GM18526 (cell line): ENCODE results near the gene SAV1.

Experiments
- POLR2A ChIP-seq: IDR thresholded peaks from 3 replicates; pipeline ENCODE4 v1.6.1; 2011; ENCODE audit not compliant: insufficient read length; ENCODE audit errors: extremely low read depth

SAV1 gene

DNA sequence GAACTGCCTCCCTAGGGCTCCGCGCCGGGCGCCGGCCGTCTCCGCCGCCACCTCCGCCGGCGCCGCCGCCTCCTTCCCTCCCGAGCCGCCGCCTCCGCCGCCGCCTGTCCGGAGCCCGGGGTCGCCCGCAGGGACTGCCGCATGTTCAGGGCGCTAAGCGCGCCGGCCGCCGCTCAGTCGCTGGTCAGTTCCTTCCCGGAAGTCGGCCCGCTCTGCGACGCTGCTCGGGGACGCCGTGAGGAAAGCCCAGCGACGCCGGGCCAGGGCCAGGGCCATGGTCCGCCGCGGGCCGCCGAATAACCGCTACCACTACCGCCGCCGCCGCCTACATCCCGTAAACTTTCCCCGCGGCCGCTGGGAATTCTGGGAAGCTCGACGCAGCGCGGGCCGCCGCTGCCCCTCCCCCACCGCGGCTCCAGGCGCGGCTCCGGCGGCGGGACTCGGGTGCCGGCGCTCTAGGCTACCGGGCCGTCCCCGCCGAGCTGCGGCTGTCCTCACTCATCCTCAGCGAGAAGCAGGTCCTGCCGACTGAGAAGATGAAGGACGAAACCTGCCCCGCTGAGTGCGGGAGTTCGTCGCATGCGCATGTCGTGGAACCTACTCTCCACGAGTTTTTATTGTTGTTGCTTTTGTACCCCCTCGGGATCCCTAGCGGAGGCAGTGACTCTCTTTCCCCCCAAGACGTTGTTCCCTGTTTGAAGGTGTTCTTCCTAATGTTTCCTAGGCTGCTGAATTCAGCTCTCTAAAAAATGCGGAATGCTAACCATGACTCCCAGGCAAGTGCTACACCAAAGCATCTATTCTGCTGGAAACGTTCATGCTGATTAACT is at the start of gene SAV1:
SAV1 (minus strand) TSS at position 311 of the 830 bp plus-strand sequence. CDS start 339 bp downstream, outside the sequence.
- peak; percentile 64 for TF ChIP-seq POLR2A

DNA sequence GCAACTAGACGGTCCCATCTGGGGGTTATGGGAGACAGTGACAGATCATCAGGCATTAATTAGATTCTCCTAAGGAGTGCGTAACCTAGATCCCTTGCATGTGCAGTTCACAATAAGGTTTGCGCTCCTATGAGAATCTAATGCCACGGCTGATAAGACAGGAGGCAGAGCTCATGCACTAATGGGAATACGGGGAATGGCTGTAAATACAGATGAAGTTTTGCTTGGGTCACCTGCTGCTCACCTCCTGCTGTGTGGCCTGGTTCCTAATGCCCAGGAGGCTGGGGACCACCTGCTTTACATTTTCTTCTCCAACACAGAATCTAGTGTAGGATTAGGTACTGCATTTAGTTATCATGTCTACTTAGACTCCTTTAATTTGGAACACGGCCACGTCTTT is 49.7 kb upstream of the SAV1 start:
- no peak for TF ChIP-seq POLR2A

DNA sequence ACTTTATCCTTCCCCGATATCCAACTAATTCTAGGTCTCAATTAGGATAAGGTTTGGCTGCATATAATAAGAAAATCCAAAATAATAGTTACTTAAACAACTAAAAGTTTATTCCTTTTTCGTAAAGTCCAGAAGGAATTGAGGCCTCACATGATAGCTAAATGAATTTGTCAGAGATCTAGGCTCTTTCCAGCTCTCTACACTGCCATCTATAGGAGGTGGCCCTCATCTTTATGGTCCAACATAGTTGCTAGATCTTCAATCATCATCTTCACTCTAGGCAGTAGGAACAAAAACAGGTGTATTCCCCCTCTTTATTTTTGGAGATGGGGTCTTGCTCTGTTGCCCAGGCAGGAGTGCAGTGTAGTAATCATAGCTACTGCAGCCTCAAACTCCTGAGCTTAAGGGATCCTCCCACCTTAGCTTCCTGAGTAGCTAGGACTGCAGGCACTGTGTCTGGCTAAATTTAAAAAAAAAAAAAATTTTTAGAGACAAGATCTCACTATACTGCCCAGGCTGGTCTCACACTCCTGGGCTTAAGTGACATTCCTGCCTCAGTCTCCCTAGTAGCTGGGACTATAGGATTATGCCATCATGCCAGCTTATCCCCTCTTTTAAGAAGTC is 46.5 kb upstream of the SAV1 start:
- no peak for TF ChIP-seq POLR2A

DNA sequence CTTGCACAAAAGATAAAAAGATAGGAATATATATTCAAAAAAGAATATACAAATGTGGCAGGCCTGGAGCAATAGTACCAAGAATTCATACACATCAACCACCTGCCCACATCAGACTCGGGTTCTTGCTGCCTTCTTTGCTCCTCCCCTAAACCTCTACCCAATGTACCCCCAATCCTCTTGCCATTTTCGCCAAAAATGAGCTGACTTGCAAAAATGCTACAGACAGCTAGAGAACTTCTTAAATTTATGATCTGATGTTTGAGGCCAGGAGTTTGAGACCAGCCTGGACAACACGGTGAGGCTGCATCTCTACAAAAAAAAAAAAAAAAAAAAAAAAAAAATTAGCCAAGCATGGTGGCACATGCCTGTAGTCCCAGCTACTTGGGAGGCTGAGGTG is 42.9 kb upstream of the SAV1 start:
- no peak for TF ChIP-seq POLR2A

DNA sequence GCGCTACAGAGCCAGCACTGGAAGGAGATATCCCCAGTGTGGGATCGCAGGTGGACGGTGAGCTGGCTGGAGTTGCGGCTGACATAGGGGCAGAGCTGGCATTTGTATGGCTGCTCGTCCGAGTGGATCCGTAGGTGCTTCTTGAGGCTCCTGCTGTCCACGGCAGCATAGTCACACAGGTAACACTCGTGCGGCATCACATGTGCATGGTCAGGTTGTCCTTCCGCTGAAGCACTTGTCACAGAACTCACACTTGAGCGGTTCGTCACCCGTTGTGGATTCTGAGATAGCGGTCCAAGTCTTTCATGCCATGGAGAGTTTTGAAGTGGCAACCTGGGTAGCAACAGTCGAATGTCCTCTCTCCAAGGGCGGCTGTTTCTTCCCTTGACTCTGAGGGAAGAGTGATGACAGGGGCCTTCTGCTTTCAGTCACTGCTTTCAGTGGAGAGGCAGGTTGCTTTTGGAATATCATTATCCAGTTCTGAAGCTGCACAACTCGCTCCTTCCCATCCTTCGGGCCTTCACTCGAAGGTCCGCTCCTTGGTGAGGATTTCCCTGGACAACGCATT is 37.0 kb upstream of the SAV1 start:
- no peak for TF ChIP-seq POLR2A

DNA sequence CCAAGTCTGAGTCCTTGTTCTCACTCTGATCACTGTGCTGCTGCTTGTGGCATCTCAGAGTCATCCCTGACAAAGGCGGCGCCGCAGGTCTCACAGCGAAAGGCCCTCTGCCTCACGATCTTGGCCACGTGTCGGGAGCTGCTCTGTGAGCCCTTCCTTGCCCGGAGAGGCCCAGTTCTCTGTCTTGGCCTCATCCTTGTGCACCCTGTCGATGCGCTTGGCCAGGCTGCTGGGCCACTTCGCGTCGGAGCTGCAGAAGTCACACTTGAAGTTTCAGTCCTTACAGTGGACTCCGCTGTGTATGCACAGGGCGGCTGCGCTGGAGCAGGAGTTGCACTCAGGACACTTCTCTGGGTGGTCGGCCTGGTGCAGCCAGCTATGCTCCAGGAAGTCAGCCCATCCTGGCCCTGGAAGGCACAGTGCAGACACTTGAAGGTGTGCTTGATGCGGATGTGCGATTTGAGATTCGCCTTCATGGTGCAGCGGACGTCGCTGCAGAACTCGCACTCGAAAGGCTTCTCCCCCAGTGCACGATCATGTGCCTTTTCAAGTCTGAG is 36.4 kb upstream of the SAV1 start:
- no peak for TF ChIP-seq POLR2A

DNA sequence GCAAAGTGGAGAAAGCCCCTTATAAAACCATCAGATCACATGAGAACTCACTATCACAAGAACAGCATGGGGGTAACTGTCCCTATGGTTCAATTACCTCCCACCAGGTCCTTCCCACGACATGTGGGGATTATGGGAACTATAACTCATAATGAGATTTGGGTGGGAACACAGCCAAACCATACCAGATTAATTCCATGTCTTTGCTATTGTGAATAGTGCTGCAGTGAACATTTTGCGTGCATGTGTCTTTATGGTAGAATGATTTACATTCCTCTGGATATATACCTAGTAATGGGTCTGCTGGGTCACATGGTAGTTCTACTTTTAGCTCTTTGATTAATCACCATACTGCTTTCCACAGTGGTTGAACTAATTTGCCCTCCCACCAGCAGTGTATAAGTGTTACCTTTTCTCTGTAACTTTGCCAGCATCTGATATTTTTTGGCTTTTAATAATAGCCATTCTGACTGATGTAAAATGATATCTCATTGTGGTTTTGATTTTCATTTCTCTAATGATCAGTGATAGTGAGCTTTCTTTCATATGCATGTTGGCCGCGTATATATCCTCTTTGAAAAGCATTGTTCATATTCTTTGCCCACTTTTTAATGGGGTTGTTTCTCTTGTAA is 29.7 kb upstream of the SAV1 start:
- no peak for TF ChIP-seq POLR2A

DNA sequence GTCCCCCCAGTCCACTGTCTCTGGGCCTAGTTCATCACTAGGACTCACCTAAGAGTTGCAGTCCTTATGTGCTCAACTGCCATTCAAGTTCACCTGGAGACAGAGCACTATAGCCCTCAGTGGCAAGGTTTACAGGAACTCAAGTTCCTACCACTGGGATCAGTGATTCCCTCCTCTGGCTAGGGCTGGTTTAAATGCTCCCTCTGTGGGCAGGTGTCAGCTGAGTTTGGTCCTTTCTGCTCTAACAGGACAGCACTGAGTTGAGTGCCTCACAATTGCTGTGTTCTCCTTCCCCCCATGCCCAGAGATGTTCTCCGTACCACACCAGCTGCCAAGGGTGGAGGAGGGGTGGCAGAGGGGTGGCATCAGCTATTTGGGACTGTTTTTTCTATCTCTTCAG is 20.8 kb upstream of the SAV1 start:
- TF ChIP-seq POLR2A = no peak

DNA sequence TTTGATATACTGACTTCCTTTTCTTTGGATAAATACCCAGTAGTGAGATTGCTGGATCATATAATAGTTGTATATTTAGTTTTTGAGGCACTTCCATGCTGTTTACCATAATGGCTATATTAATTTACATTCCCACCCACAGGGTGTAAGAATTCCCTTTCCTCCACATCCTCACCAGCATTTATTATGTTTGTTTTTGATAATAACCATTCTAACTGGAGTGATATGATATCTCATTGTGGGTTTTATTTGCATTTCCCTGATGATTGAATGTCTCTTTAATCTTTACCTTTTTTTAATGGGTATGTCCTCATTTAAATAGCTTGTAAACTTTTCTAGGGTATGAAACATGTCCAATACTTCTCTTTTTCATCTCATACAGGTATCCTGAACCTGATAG is 11.6 kb upstream of the SAV1 start:
- no peak for TF ChIP-seq POLR2A

DNA sequence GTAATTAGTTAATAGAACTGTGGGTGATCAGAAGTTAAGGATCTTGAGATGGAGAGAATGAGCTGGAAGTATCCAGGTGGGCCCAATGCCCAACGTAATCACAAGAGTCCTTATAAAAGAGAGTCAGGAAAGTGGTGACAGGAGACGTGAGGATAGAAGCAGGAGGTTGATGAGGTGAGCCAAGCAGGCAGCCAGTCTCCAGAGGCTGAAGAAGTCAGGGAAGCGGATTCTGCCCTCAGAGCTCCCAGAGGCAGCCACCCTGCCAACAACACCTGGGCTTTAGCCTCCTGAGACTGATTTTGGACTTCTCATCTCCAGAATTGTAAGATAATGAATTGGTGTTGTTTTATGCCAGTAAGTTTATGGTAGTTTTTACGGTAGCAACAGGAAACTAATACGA is 10.1 kb upstream of the SAV1 start:
- TF ChIP-seq POLR2A = no peak

DNA sequence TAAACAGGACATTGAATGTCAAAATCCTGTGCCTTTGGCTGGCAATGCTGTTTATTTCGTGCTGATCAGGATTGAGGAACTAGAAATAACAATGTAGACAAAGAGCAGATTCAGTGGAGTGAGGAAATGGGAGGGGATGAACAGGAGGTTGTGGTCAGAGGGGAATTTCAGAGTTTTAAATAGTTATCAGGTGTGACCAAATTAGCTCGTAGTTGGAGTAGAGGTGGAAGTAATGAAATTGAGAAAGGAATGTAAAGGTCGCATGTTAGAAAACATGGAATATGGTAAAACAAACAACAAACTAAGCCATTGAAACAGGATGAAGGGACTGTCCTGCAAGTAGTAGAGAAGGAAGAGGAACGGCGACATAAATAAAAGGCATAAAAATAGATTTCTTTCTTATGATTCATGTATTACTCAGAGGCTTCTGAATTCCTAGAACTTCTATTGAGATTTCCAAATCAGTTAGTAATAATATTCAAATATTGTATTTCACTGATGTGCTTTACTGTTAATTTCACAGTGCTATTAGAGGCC is 9.5 kb upstream of the SAV1 start:
- TF ChIP-seq POLR2A = no peak

DNA sequence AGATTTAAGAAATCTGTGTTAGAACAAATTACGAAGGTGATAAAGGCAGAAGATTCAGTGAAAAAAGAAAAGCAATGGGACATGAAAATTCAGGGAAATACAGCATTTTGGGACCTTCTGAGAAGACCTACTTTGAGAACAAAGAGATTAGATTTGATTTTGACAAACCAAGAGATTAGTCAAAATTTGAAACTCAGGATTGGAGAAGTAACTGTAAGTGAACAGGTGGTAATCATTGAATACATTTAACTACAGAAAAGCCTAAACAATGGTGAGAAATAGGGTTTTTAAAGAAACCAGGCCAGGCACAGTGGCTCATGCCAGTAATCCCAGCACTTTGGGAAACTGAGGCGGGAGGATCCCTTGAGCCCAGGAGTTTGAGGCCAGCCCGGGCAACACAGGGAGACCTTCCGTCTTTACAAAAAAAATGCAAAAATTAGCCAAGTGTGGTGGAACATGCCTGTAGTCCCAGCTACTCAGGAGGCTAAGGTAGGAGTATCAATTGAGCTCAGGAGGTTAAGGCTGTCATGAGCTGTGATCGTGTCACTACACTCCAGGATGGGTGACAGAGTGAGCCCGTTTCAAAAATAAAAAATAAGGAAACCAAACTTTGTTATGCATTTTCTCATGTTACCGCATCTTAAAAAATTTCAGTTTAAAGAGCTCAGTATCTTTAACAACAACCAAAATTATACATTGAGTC is 8.9 kb upstream of the SAV1 start:
- no peak for TF ChIP-seq POLR2A

DNA sequence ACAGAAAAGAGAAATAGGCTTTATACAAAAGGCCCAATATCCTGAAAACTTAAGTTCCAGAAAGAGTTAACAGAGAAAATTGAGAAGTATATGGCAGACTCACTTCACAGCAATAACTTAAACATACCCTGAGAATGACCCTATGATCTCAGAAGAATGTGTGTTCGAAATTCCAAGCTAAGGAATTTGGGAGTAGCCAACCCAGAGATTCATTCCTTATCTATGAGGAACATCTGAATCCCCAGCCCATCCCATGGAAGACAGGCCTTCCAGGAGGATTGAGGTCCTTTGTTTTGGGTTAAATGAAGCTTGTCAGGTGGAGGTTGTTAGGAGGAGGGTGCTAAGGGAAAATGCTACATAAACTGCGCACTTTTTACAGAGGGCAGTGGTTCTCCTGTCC is 7.5 kb upstream of the SAV1 start:
- no peak for TF ChIP-seq POLR2A

DNA sequence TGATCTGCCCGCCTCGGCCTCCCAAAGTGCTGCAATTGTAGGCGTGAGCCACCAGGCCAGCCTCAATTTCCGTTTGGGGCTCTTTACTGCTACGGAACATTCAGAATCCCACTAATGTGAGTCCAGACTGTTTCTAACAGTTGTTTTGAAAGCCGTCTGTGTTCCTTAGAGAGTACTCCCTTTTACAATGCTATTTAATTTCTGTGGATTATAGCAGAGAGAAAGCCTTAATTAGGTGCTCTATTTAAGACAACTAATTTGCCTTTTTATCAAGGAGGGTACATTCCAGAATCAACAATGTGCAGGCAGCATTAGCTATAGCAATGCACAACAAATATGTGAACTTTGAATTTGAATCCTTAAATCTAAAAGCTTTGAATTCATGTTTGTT is 2.8 kb upstream of the SAV1 start:
- no peak for TF ChIP-seq POLR2A
